ENCODE measurements around the gene CDHR5.

DNA sequence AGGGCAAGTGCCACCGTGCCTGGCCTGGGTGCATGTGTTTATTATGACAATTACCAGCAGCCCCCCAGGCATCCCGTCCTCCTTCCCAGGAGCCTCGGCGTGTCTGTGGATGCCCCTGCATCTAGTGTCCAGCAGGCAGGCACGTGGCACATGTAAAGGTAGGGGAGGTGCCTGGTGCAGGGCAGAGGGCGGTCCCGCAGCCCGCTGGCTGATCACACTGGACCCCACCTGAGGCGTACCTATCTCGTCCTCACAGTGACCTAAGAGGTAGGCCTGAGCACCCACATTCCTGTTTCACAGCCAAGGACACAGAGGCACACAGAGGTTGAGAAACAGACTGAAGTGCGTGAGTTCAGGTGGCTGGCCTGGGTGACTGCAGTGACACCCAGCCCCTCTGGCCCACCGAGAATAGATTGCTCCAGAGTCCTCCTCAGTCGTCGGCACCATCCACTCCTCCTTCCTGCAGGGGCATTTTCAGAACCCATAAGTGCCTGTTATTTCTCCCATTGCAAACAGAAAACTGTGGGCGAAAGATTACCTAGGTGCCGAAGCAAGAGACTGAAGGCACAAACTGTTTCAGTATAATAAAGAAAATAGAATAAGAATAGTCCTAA is 51.5 kb downstream of the CDHR5 start:
- TF ChIP-seq, protein P1, sequence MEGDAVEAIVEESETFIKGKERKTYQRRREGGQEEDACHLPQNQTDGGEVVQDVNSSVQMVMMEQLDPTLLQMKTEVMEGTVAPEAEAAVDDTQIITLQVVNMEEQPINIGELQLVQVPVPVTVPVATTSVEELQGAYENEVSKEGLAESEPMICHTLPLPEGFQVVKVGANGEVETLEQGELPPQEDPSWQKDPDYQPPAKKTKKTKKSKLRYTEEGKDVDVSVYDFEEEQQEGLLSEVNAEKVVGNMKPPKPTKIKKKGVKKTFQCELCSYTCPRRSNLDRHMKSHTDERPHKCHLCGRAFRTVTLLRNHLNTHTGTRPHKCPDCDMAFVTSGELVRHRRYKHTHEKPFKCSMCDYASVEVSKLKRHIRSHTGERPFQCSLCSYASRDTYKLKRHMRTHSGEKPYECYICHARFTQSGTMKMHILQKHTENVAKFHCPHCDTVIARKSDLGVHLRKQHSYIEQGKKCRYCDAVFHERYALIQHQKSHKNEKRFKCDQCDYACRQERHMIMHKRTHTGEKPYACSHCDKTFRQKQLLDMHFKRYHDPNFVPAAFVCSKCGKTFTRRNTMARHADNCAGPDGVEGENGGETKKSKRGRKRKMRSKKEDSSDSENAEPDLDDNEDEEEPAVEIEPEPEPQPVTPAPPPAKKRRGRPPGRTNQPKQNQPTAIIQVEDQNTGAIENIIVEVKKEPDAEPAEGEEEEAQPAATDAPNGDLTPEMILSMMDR (IDR thresholded peaks at IDR 0.05; ENCODE audit: low read depth, low read length, poor library complexity, severe bottlenecking) = no peak
- no peak for TF ChIP-seq EZH2phosphoT487 (IDR thresholded peaks at IDR 0.05; ENCODE audit: borderline replicate concordance, low read length)
